Fibroblast of villous mesenchyme (primary cell): ENCODE data around the gene GIMAP1. TPM values are rescaled to one million over a fixed set of nuclear protein-coding genes. Genes with fewer than 3 reads are reported as not detected.

Experiments used
- DNase-seq: peaks from one replicate; pipeline ENCODE4 v3.0.0-alpha.2; 2010; ENCODE audit warnings: low read depth
- H3K4me3 ChIP-seq: 2 replicates; pipeline ENCODE4 v1.5.1; 2011; ENCODE audit warnings: low read depth, mild to moderate bottlenecking, low read length
- total RNA-seq: library from RNA; depleted of rRNA; stranded (reverse); fragments of >200 nt; gene quantifications from 2 replicates; pipeline ENCODE4 v1.2.3, GENCODE V29; 2012
- TF ChIP-seq, protein P1 (sequence below): IDR thresholded peaks from 2 replicates; pipeline ENCODE4 v1.5.1; 2012; ENCODE audit warnings: low read depth, mild to moderate bottlenecking, low read length; ENCODE audit not compliant: insufficient read depth

GIMAP1 gene
- total RNA-seq, 1 donor: not detected

GRCh38 chr7:150755473-150756099 lies 39.2 kb downstream of the GIMAP1 start:
- no peak for DNase-seq
- H3K4me3 ChIP-seq: no peak overlapping the region
- TF ChIP-seq, protein P1, sequence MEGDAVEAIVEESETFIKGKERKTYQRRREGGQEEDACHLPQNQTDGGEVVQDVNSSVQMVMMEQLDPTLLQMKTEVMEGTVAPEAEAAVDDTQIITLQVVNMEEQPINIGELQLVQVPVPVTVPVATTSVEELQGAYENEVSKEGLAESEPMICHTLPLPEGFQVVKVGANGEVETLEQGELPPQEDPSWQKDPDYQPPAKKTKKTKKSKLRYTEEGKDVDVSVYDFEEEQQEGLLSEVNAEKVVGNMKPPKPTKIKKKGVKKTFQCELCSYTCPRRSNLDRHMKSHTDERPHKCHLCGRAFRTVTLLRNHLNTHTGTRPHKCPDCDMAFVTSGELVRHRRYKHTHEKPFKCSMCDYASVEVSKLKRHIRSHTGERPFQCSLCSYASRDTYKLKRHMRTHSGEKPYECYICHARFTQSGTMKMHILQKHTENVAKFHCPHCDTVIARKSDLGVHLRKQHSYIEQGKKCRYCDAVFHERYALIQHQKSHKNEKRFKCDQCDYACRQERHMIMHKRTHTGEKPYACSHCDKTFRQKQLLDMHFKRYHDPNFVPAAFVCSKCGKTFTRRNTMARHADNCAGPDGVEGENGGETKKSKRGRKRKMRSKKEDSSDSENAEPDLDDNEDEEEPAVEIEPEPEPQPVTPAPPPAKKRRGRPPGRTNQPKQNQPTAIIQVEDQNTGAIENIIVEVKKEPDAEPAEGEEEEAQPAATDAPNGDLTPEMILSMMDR: no peak

- TF ChIP-seq, protein P1: no peak
- DNase-seq: no peak
- H3K4me3 ChIP-seq: no peak overlapping the region
These were observed 39.8 kb downstream of the GIMAP1 start for GRCh38 chr7:150756166-150756565.

GRCh38 chr7:150756858-150757257 lies 40.4 kb downstream of the GIMAP1 start:
- TF ChIP-seq, protein P1: peak; percentile 22
- peak; percentile 11 for DNase-seq
- H3K4me3 ChIP-seq: no peak overlapping the region

GRCh38 chr7:150759479-150759878 lies 43.1 kb downstream of the GIMAP1 start:
- no peak overlapping the region for H3K4me3 ChIP-seq
- TF ChIP-seq, protein P1: no peak
- no peak for DNase-seq

GRCh38 chr7:150766334-150766709 lies 49.9 kb downstream of the GIMAP1 start:
- DNase-seq: no peak
- TF ChIP-seq, protein P1: no peak
- H3K4me3 ChIP-seq: no peak overlapping the region

- TF ChIP-seq, protein P1: no peak
- H3K4me3 ChIP-seq: no peak overlapping the region
- DNase-seq: no peak
These were observed 53.4 kb downstream of the GIMAP1 start for GRCh38 chr7:150769768-150770167.

Other genes starting within 250 kb of the GIMAP1 start
- not detected in 2 replicates for gene GIMAP7, start 201.7 kb upstream of the GIMAP1 start, total RNA-seq
- gene GIMAP4, start 149.2 kb upstream of the GIMAP1 start, total RNA-seq: not detected in 2 replicates
- not detected in 2 replicates for gene GIMAP6, start 84.2 kb upstream of the GIMAP1 start, total RNA-seq
- under 0.01 and 2.6 TPM in 2 replicates for gene GIMAP2, start 30.9 kb upstream of the GIMAP1 start, total RNA-seq
- not detected in 2 replicates for gene GIMAP5, start 20.8 kb downstream of the GIMAP1 start, total RNA-seq
- 0.43 TPM in 1 of 2 replicates, not detected in the other for gene TMEM176B, start 83.8 kb downstream of the GIMAP1 start, total RNA-seq
- gene TMEM176A, start 84.2 kb downstream of the GIMAP1 start, total RNA-seq: under 0.01 TPM in 1 of 2 replicates, not detected in the other
- gene AOC1, start 135.9 kb downstream of the GIMAP1 start, total RNA-seq: not detected in 2 replicates